ENCODE measurements around the gene MRPL1.

DNA sequence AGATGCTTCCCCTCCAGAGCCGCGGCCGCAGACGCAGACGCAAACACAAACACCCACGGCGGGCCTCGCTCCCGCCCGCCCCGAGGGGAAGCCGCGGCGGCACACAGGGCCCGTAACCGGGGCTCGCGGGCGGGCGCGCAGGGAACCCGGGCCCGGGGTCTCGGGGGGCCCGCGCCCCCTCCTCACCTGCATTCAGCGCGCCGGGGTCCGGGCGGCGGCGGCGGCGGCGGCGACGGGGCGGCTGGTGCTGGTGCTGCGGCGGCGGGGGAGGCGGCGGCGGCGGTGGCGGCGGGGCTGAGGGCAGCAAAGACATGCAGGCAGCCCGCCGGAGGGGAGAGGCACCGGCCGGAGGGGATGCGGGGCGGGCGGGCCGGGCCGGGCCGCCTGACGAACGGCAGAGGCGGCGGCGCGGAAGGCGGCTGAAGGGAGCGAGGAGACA is 43.2 kb upstream of the MRPL1 start:
- TF ChIP-seq CBX5 (CRISPR knock-in tag; IDR thresholded peaks at IDR 0.05; ENCODE audit: borderline replicate concordance) (no peak), MXI1 (IDR thresholded peaks at IDR 0.05; ENCODE audit: borderline replicate concordance, low read depth, low read length) (no peak), STAG1 (CRISPR knock-in tag; IDR thresholded peaks at IDR 0.05) (no peak), JUN (CRISPR knock-in tag; IDR thresholded peaks at IDR 0.05) (no peak), ZNF274 (CRISPR knock-in tag; IDR thresholded peaks at IDR 0.05) (no peak), ZNF616 (CRISPR knock-in tag; IDR thresholded peaks at IDR 0.05; ENCODE audit: low read depth) (no peak), EP300 (IDR thresholded peaks at IDR 0.05; ENCODE audit: low read depth in 2 of 2, low read length in 2 of 2) (no peak), EP300 (CRISPR knock-in tag; IDR thresholded peaks at IDR 0.05; ENCODE audit: borderline replicate concordance) (no peak), POLR2A (IDR thresholded peaks at IDR 0.05; ENCODE audit: insufficient read depth in 1 of 2, low read depth in 2 of 2, low read length in 2 of 2) (no peak)
- TF ChIP-seq, protein P1, sequence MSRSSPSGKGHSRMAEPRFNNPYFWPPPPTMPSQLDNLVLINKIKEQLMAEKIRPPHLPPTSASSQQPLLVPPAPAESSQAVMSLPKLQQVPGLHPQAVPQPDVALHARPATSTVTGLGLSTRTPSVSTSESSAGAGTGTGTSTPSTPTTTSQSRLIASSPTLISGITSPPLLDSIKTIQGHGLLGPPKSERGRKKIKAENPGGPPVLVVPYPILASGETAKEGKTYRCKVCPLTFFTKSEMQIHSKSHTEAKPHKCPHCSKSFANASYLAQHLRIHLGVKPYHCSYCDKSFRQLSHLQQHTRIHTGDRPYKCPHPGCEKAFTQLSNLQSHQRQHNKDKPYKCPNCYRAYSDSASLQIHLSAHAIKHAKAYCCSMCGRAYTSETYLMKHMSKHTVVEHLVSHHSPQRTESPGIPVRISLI (CRISPR knock-in tag; IDR thresholded peaks at IDR 0.05; ENCODE audit: borderline replicate concordance) = no peak
- TF ChIP-seq, protein P2, sequence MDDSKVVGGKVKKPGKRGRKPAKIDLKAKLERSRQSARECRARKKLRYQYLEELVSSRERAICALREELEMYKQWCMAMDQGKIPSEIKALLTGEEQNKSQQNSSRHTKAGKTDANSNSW (CRISPR knock-in tag; IDR thresholded peaks at IDR 0.05; ENCODE audit: borderline replicate concordance) = no peak
- TF ChIP-seq, protein P3, sequence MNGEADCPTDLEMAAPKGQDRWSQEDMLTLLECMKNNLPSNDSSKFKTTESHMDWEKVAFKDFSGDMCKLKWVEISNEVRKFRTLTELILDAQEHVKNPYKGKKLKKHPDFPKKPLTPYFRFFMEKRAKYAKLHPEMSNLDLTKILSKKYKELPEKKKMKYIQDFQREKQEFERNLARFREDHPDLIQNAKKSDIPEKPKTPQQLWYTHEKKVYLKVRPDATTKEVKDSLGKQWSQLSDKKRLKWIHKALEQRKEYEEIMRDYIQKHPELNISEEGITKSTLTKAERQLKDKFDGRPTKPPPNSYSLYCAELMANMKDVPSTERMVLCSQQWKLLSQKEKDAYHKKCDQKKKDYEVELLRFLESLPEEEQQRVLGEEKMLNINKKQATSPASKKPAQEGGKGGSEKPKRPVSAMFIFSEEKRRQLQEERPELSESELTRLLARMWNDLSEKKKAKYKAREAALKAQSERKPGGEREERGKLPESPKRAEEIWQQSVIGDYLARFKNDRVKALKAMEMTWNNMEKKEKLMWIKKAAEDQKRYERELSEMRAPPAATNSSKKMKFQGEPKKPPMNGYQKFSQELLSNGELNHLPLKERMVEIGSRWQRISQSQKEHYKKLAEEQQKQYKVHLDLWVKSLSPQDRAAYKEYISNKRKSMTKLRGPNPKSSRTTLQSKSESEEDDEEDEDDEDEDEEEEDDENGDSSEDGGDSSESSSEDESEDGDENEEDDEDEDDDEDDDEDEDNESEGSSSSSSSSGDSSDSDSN (CRISPR knock-in tag; IDR thresholded peaks at IDR 0.05) = no peak
- TF ChIP-seq, protein P4, sequence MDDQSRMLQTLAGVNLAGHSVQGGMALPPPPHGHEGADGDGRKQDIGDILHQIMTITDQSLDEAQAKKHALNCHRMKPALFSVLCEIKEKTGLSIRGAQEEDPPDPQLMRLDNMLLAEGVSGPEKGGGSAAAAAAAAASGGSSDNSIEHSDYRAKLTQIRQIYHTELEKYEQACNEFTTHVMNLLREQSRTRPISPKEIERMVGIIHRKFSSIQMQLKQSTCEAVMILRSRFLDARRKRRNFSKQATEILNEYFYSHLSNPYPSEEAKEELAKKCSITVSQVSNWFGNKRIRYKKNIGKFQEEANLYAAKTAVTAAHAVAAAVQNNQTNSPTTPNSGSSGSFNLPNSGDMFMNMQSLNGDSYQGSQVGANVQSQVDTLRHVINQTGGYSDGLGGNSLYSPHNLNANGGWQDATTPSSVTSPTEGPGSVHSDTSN (CRISPR knock-in tag; IDR thresholded peaks at IDR 0.05; ENCODE audit: borderline replicate concordance) = no peak
